ENCODE results near the gene POP5. TPM values are rescaled to one million over a fixed set of nuclear protein-coding genes. Genes with fewer than 3 reads are reported as not detected.

The POP5 gene
- total RNA-seq, 1 donor from 2014 or later: 39.5 TPM

DNA sequence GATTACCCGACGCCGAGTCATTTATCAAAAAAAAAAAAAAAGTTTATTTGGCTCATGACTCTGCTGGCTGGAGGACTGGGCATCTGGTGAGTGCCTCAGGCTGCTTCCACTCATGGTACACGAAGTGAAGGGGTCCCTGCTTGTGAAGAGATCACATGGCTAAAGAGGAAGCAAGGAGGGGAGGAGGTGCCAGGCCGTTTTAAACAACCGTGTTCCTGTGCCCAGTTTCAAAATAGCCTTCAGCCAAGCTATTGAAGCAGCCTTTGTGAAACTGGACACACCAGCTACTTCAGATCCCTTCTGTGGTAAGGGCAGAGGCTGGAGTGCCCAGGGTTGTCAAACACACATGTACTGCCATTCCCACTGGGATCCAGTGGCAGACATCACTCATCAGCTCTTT, 7.6 kb downstream of the POP5 start:
- ATAC-seq (no peak), DNase-seq (no peak)
- Histone ChIP-seq H3K27me3 (ENCODE audit: low read depth) (no peaks in the 10 kb centered on the region), H3K4me3 (no peak overlapping the region), H3K9me3 (no peaks in the 10 kb centered on the region), H3K4me1 (no peaks in the 10 kb centered on the region), H3K36me3 (peaks cover 100% of the 10 kb centered on the region), H3K27ac (no peak overlapping the region)
- intact Hi-C loops (cut with DNase I): no loop called here
- TF ChIP-seq, protein P1, sequence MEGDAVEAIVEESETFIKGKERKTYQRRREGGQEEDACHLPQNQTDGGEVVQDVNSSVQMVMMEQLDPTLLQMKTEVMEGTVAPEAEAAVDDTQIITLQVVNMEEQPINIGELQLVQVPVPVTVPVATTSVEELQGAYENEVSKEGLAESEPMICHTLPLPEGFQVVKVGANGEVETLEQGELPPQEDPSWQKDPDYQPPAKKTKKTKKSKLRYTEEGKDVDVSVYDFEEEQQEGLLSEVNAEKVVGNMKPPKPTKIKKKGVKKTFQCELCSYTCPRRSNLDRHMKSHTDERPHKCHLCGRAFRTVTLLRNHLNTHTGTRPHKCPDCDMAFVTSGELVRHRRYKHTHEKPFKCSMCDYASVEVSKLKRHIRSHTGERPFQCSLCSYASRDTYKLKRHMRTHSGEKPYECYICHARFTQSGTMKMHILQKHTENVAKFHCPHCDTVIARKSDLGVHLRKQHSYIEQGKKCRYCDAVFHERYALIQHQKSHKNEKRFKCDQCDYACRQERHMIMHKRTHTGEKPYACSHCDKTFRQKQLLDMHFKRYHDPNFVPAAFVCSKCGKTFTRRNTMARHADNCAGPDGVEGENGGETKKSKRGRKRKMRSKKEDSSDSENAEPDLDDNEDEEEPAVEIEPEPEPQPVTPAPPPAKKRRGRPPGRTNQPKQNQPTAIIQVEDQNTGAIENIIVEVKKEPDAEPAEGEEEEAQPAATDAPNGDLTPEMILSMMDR (IDR thresholded peaks at IDR 0.05): no peak

DNA sequence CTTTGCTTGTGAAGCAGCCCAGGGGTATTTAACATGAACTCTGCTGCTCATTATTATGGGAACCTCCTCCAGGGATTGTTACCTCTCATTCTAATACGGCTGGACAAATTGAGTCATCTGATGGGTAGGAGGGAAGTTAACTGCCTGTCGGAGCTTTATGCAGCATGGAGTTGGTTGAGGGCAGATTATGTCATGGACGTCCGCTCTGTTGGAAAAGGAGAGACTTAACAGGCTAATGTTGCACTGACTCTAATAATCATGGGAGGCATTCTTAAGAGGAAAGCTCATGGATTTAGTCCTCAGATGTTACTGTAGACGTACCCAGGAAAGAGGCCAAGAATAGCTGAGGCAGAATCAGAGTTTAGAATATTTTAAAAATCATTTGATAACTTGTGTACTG, 9.9 kb downstream of the POP5 start:
- Histone ChIP-seq H3K36me3 (peaks cover 100% of the 10 kb centered on the region), H3K27me3 (ENCODE audit: low read depth) (no peaks in the 10 kb centered on the region), H3K4me1 (no peaks in the 10 kb centered on the region), H3K9me3 (no peaks in the 10 kb centered on the region), H3K4me3 (no peak overlapping the region), H3K27ac (no peak overlapping the region)
- ATAC-seq (no peak), DNase-seq (no peak)
- intact Hi-C loops (cut with DNase I): no loop called here
- TF ChIP-seq, protein P1 (IDR thresholded peaks at IDR 0.05): no peak

DNA sequence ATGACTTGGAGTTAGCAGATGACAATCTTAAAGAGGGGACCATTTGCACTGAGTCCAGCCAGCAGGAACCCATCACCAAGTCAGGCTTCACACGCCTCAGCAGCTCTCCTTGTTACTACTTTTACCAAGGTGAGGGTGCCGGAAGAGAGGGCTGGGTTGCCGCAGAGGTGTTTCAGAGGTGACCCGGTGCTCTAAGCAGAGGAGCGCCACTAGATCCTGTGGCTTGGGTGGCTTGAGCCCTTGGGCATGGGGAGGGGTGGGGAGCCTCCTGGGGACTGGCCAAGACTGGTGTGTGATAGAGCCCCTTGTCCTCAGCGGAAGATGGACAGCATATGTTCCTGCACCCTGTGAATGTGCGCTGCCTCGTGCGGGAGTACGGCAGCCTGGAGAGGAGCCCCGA, 17.7 kb downstream of the POP5 start:
- no peak overlapping the region for H3K27ac ChIP-seq
- no peaks in the 10 kb centered on the region for H3K9me3 ChIP-seq
- ATAC-seq (no peak), DNase-seq (no peak)
- intact Hi-C loops (cut with DNase I): no loop called here
- no peaks in the 10 kb centered on the region for H3K27me3 ChIP-seq (ENCODE audit: low read depth)
- H3K4me1 ChIP-seq: no peaks in the 10 kb centered on the region
- H3K36me3 ChIP-seq: peaks cover 100% of the 10 kb centered on the region
- no peak overlapping the region for H3K4me3 ChIP-seq
- TF ChIP-seq, protein P1 (IDR thresholded peaks at IDR 0.05): no peak

DNA sequence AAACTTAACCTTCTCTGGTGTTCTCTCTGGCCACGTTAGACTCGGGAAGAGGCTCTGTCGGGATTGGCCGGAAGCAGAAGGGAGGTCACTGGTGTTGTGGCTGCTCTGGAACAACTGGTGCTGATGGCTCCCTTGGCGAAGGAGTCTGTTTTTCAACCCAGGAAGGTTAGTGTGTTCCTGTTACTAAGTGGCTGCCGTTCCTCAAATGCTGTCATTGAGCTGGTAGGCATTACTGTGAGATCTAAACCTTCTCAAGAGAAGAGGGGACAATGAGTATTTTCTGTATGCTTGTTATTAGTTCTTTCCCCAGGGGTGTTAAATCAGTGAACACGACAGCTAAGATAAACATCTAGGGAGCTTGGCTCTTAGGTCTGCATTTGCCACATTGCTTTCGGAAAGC, 18.3 kb downstream of the POP5 start:
- H3K4me3 ChIP-seq: no peak overlapping the region
- intact Hi-C loops (cut with DNase I): no loop called here
- H3K27ac ChIP-seq: no peak overlapping the region
- no peaks in the 10 kb centered on the region for H3K27me3 ChIP-seq (ENCODE audit: low read depth)
- no peak for DNase-seq
- TF ChIP-seq, protein P1 (IDR thresholded peaks at IDR 0.05): no peak
- H3K9me3 ChIP-seq: no peaks in the 10 kb centered on the region
- peaks cover 100% of the 10 kb centered on the region for H3K36me3 ChIP-seq
- no peak for ATAC-seq
- no peaks in the 10 kb centered on the region for H3K4me1 ChIP-seq

DNA sequence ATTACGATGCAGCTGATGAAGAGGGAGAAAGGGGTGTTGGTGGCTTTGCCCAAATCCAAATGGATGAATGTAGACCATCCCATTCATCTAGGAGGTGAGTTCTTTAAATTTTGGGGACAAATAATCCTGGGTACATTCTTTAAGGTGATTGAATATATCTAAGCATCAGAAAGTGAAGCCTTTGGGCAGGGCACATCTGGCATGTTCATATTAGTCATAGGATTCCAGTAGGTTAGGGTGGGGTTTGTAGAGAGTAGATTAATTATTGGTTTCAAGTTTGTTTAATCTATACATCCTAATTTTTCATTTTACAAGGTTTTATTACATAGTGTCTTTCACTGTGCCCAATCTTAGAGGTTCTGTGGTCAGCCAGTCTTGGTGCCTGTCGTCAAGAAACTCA, 23.6 kb downstream of the POP5 start:
- TF ChIP-seq, protein P1 (IDR thresholded peaks at IDR 0.05): no peak
- Histone ChIP-seq H3K4me3 (no peak overlapping the region), H3K27ac (no peak overlapping the region), H3K36me3 (peaks cover 98% of the 10 kb centered on the region), H3K9me3 (no peaks in the 10 kb centered on the region), H3K27me3 (ENCODE audit: low read depth) (no peaks in the 10 kb centered on the region), H3K4me1 (peaks cover 6% of the 10 kb centered on the region)
- ATAC-seq: no peak
- DNase-seq: no peak
- intact Hi-C loops (cut with DNase I): no loop called here

DNA sequence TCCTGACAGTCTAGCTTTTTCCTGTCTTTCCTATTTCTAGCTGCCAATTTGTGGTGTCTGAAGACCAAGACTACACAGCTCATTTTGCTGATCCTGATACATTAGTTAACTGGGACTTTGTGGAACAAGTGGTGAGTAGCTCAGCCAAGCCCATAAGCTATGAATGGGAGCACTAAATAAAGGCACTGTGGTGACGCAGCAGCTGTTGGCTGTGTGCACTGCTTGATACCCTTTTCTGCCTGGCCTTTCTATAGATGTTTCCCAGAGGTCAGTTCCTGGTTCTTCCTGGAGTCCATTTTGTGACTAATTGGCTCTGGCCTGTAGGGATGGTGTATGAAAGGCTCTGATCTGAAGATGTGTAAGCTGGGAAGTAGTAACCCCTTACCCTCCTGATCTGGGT, 26.5 kb downstream of the POP5 start:
- intact Hi-C loops (cut with DNase I): no loop called here
- Histone ChIP-seq H3K4me1 (peaks cover 34% of the 10 kb centered on the region), H3K27ac (no peak overlapping the region), H3K27me3 (ENCODE audit: low read depth) (no peaks in the 10 kb centered on the region), H3K36me3 (peaks cover 76% of the 10 kb centered on the region), H3K9me3 (no peaks in the 10 kb centered on the region), H3K4me3 (no peak overlapping the region)
- TF ChIP-seq, protein P1 (IDR thresholded peaks at IDR 0.05): no peak
- no peak for DNase-seq
- no peak for ATAC-seq
